ENCODE data around the gene SLC38A2.

The SLC38A2 gene

DNA sequence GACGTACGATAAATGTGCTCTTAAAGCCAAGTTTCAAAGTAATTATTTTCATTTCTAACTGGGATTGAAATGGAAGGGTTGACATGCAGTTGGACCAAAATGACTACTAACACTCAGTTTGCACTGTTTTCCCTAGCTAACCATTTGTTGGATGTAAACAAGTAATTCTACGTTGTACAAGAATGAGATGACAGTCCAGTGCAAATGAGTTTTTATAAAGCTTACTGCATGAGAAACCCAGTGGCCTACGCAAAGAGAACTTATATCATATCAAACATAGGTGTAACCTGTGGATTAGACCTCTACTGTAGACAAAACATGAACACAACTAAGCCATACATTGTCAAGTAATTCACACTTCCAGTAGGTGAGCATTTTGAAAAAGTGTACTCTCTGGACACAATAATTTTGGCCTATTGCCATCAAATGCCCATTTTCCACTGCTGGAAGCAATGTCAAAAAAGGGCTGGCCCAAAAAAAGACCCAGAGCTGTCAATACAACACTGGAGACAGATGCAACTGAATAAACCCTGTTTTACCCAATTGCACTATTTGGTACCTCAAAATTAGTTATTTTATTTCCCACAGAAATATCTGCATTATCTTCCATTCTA, 12.8 kb downstream of the SLC38A2 start:
- Histone ChIP-seq H4K20me1 (ENCODE audit: insufficient read depth, low read length, poor library complexity, severe bottlenecking) (peaks cover 65% of the 10 kb centered on the region), H3K36me3 (ENCODE audit: insufficient read depth, low read length) (peaks cover 65% of the 10 kb centered on the region), H3F3A (ENCODE audit: low read depth) (peaks cover 19% of the 10 kb centered on the region; the same call in 1 of the 2 replicates)

DNA sequence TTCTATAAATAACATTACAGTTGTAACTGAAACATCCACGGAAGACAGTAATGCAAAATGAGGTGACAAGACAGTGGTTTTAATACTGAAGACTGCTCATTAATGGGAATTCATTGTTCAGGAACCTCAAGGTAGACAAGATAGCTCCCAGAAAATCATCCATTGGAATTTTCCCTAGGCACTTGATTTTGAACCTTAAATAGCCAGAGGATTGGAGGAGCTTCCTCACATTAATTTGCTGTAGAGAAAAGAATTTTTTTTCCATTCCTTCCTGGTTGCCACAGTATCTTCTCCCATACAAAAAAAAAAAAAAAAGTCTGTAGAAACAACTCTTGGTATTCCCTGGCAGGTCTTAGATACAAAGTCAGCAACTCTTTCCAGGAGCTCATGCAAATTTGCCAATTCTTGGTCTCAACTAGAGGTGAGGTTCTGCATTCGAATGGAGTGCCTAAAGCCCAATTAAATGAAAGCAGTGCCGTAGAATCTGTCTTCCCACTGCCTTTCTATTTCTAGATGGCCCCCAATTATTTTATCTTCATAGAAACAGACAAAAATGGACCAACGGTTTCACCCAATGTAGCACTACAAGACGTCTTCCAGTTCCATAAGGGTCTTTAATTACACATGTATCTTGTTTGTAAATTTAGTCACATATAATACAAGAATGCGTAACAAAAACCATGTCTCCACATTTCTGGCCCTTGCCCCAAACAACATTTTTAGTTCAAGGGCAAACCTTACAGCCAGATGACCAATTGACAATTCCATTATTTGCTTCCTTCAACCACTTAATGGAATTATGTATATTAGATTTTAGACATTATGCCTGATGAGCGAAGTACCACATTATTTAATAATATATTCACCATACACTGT, 13.5 kb downstream of the SLC38A2 start:
- Histone ChIP-seq H4K20me1 (ENCODE audit: insufficient read depth, low read length, poor library complexity, severe bottlenecking) (peaks cover 57% of the 10 kb centered on the region), H3K79me2 (ENCODE audit: insufficient read depth, low read length) (peaks cover 31% of the 10 kb centered on the region), H3K4me3 (ENCODE audit: low read length, poor library complexity, severe bottlenecking) (no peak overlapping the region), H3K9me3 (ENCODE audit: insufficient read depth, low read depth, low read length) (no peaks in the 10 kb centered on the region), H3K4me1 (ENCODE audit: insufficient read depth, low read length, poor library complexity, severe bottlenecking) (peaks cover 26% of the 10 kb centered on the region), H3F3A (ENCODE audit: low read depth) (peaks cover 19% of the 10 kb centered on the region; the same call in 1 of the 2 replicates), H3K9ac (ENCODE audit: low read depth, low read length, poor library complexity, severe bottlenecking) (no peak overlapping the region), H3K27me3 (ENCODE audit: insufficient read depth, low read length, poor library complexity, severe bottlenecking) (no peaks in the 10 kb centered on the region), H3K4me2 (ENCODE audit: low read depth, low read length, poor library complexity, severe bottlenecking) (no peak overlapping the region), H3K36me3 (ENCODE audit: insufficient read depth, low read length) (peaks cover 57% of the 10 kb centered on the region), H3K9me2 (replicated peaks; ENCODE audit: low read depth, low read length) (no peaks in the 10 kb centered on the region), H2AFZ (ENCODE audit: low read length) (no peak overlapping the region)
- TF ChIP-seq EZH2phosphoT487 (IDR thresholded peaks at IDR 0.05; ENCODE audit: borderline replicate concordance) = no peak
- TF ChIP-seq CTCF (conservative IDR thresholded peaks at IDR 0.05; ENCODE audit: low read length) = no peak

More for the DNA sequence above, 12.8 kb downstream of the SLC38A2 start:
- no peaks in the 10 kb centered on the region for H3K27me3 ChIP-seq (ENCODE audit: insufficient read depth, low read length, poor library complexity, severe bottlenecking)
- no peaks in the 10 kb centered on the region for H3K9me3 ChIP-seq (ENCODE audit: insufficient read depth, low read depth, low read length)
- no peaks in the 10 kb centered on the region for H3K9me2 ChIP-seq (replicated peaks; ENCODE audit: low read depth, low read length)
- H2AFZ ChIP-seq (ENCODE audit: low read length) = no peak overlapping the region
- H3K9ac ChIP-seq (ENCODE audit: low read depth, low read length, poor library complexity, severe bottlenecking) = no peak overlapping the region
- peaks cover 39% of the 10 kb centered on the region for H3K79me2 ChIP-seq (ENCODE audit: insufficient read depth, low read length)
- no peak for TF ChIP-seq EZH2phosphoT487 (IDR thresholded peaks at IDR 0.05; ENCODE audit: borderline replicate concordance)
- no peak for TF ChIP-seq CTCF (conservative IDR thresholded peaks at IDR 0.05; ENCODE audit: low read length)
- no peak overlapping the region for H3K4me2 ChIP-seq (ENCODE audit: low read depth, low read length, poor library complexity, severe bottlenecking)
- peaks cover 31% of the 10 kb centered on the region for H3K4me1 ChIP-seq (ENCODE audit: insufficient read depth, low read length, poor library complexity, severe bottlenecking)
- no peak overlapping the region for H3K4me3 ChIP-seq (ENCODE audit: low read length, poor library complexity, severe bottlenecking)

DNA sequence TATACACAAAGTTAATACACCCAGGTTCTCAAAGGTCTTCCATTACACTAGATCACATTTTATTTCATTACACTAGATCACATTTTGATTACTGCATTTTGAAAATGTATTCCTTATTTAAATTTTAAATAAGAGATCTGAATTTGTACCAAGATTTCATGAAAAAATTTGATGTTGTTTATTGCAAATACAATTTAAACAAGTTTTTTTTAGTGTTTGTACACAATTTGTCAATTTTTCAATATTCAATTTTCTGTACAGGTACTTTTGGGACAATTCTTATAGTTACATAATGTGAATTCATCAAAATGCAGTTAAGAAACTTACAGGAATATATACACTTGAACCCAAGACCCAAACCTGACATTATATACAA, 14.3 kb downstream of the SLC38A2 start:
- Histone ChIP-seq H3K36me3 (ENCODE audit: insufficient read depth, low read length) (peaks cover 50% of the 10 kb centered on the region), H3K9me3 (ENCODE audit: insufficient read depth, low read depth, low read length) (no peaks in the 10 kb centered on the region), H3K9me2 (replicated peaks; ENCODE audit: low read depth, low read length) (no peaks in the 10 kb centered on the region), H3K4me3 (ENCODE audit: low read length, poor library complexity, severe bottlenecking) (no peak overlapping the region), H4K20me1 (ENCODE audit: insufficient read depth, low read length, poor library complexity, severe bottlenecking) (peaks cover 50% of the 10 kb centered on the region), H3K4me1 (ENCODE audit: insufficient read depth, low read length, poor library complexity, severe bottlenecking) (peaks cover 19% of the 10 kb centered on the region), H3K4me2 (ENCODE audit: low read depth, low read length, poor library complexity, severe bottlenecking) (no peak overlapping the region), H3K79me2 (ENCODE audit: insufficient read depth, low read length) (peaks cover 24% of the 10 kb centered on the region), H3F3A (ENCODE audit: low read depth) (peaks cover 19% of the 10 kb centered on the region; the same call in 1 of the 2 replicates), H2AFZ (ENCODE audit: low read length) (no peak overlapping the region), H3K27me3 (ENCODE audit: insufficient read depth, low read length, poor library complexity, severe bottlenecking) (no peaks in the 10 kb centered on the region), H3K9ac (ENCODE audit: low read depth, low read length, poor library complexity, severe bottlenecking) (no peak overlapping the region)
- TF ChIP-seq CTCF (conservative IDR thresholded peaks at IDR 0.05; ENCODE audit: low read length) (no peak), EZH2phosphoT487 (IDR thresholded peaks at IDR 0.05; ENCODE audit: borderline replicate concordance) (no peak)
